ENCODE measurements around the gene YJEFN3. TPM values are rescaled to one million over a fixed set of nuclear protein-coding genes. Genes with fewer than 3 reads are reported as not detected.

YJEFN3 gene
- polyA plus RNA-seq, 2 of the 4 experiments (the other 2 are of a cell fraction) = 3.2 to 7.2 TPM

GRCh38 chr19:19533841-19534240, 5.1 kb downstream of the YJEFN3 start:
- Histone ChIP-seq H3K4me2 (no peak overlapping the region), H3K4me1 (no peaks in the 10 kb centered on the region), H3K9me3 (no peaks in the 10 kb centered on the region), H3K4me3 (no peak overlapping the region), H3K27ac (no peak overlapping the region)
- DNase-seq (ENCODE audit: low read depth in 1 of 2, low spot score in 1 of 2) (no peak), ATAC-seq (no peak), FAIRE-seq (no peak)
- ChIA-PET CTCF (no interaction called here), POLR2A (no interaction called here)
- 91% methylated on average over 4 of the region's 6 CpGs for WGBS (ENCODE audit: missing lambda C conversion rate)
- TF ChIP-seq ELK1 (IDR thresholded peaks at IDR 0.05; ENCODE audit: low read depth, low read length) (no peak), NFE2L2 (conservative IDR thresholded peaks at IDR 0.05; ENCODE audit: low read length) (no peak), POLR2A (IDR thresholded peaks at IDR 0.05; ENCODE audit: low read length) (no peak), HES2 (IDR thresholded peaks at IDR 0.05) (no peak), SMC3 (IDR thresholded peaks at IDR 0.05) (no peak), POLR2AphosphoS2 (conservative IDR thresholded peaks at IDR 0.05; ENCODE audit: low read length) (no peak), TP53 (CRISPR knock-in tag; IDR thresholded peaks at IDR 0.05) (no peak), USF2 (IDR thresholded peaks at IDR 0.05) (no peak), MAFK (IDR thresholded peaks at IDR 0.05; ENCODE audit: partially characterized antibody) (no peak), RNF2 (IDR thresholded peaks at IDR 0.05; ENCODE audit: borderline replicate concordance, low read depth) (no peak), KDM1A (IDR thresholded peaks at IDR 0.05; ENCODE audit: low read depth) (no peak), GATA3 (IDR thresholded peaks at IDR 0.05; ENCODE audit: borderline replicate concordance) (no peak), NPAS2 (CRISPR knock-in tag; IDR thresholded peaks at IDR 0.05; ENCODE audit: borderline replicate concordance) (no peak)

- FAIRE-seq = no peak
- Histone ChIP-seq H3K4me1 (no peaks in the 10 kb centered on the region), H3K27ac (no peak overlapping the region), H3K4me3 (no peak overlapping the region), H3K4me2 (no peak overlapping the region), H3K9me3 (no peaks in the 10 kb centered on the region)
- WGBS (ENCODE audit: missing lambda C conversion rate) = 85% methylated on average over 16 of the region's 27 CpGs
- ChIA-PET CTCF (interaction anchor here (0.7 to 1.4 kb wide), 3 partner anchors 19 to 109 kb away, joined by 3 to 7 read pairs (median 3); partner anchors contain the start of genes GMIP and TSSK6), POLR2A (no interaction called here)
- no peak for TF ChIP-seq ZSCAN20 (CRISPR knock-in tag; IDR thresholded peaks at IDR 0.05)
- TF ChIP-seq HDAC2 (IDR thresholded peaks at IDR 0.05) = no peak
- no peak for TF ChIP-seq MYC (IDR thresholded peaks at IDR 0.05; ENCODE audit: borderline replicate concordance, low read length)
- TF ChIP-seq ZFP36 (IDR thresholded peaks at IDR 0.05; ENCODE audit: borderline replicate concordance, partially characterized antibody) = no peak
- no peak for TF ChIP-seq HEYL (CRISPR knock-in tag; IDR thresholded peaks at IDR 0.05)
- no peak for TF ChIP-seq SMC3 (IDR thresholded peaks at IDR 0.05)
- no peak for TF ChIP-seq ZNF302 (CRISPR knock-in tag; IDR thresholded peaks at IDR 0.05)
- no peak for TF ChIP-seq POLR2A (IDR thresholded peaks at IDR 0.05; ENCODE audit: low read length)
- TF ChIP-seq ZC3H11A (IDR thresholded peaks at IDR 0.05) = no peak
- TF ChIP-seq HOXB5 (CRISPR knock-in tag; IDR thresholded peaks at IDR 0.05) = no peak
- no peak for TF ChIP-seq GATA3 (IDR thresholded peaks at IDR 0.05; ENCODE audit: borderline replicate concordance)
- TF ChIP-seq REST (IDR thresholded peaks at IDR 0.05) = no peak
- no peak for TF ChIP-seq NFE2L2 (conservative IDR thresholded peaks at IDR 0.05; ENCODE audit: low read length)
- TF ChIP-seq KDM1A (IDR thresholded peaks at IDR 0.05; ENCODE audit: low read depth) = no peak
- no peak for ATAC-seq
- DNase-seq (ENCODE audit: low read depth in 1 of 2, low spot score in 1 of 2) = no peak
These were observed 6.0 kb downstream of the YJEFN3 start for GRCh38 chr19:19534556-19535265.

All from A549 (cell line).